Esophagus squamous epithelium (tissue), 4 donors: ENCODE results near the gene SCN5A.

Experiments
- CTCF ChIP-seq, 6 experiments: fragments of 450-650 bp in 4 of 6; fragments of 200-600 bp in 2 of 6; sonication (generic) in 2 of 6; IDR thresholded peaks; one replicate each; pipeline ENCODE4 v1.5.1; 2016 to 2019; ENCODE audit warnings: antibody characterized with exemption in 6 of 6, mild to moderate bottlenecking in 4 of 6, moderate library complexity in 4 of 6
- POLR2A ChIP-seq, 4 donors: fragments of 450-650 bp; IDR thresholded peaks; one replicate each; pipeline ENCODE4 v1.6.1; 2017; ENCODE audit warnings: antibody characterized with exemption in 4 of 4, mild to moderate bottlenecking in 4 of 4, moderate library complexity in 3 of 4

GRCh38 chr3:38560284-38560683 lies 89.2 kb downstream of the SCN5A start:
- no peak for TF ChIP-seq CTCF (IDR thresholded peaks at IDR 0.05)
- no peak for TF ChIP-seq POLR2A (IDR thresholded peaks at IDR 0.05)
